T-helper 9 cell (primary cell): Measurements from ENCODE around the gene RIPK1.
"Not testable (repeated sequence)": the region's sequence is repeated elsewhere in the genome, so short reads cannot be mapped to it uniquely, and the experiment has no call there.

Source experiments
- DNase-seq: peaks from one replicate; pipeline ENCODE4 v3.0.0-alpha.2; 2020
- total RNA-seq, 2 donors: gene quantifications; one replicate each; lab custom pipeline; 2026; lab: John Stamatoyannopoulos, UW

The RIPK1 gene
- total RNA-seq: 82.8 to 133 reads per million in 2 donors

GRCh38 chr6:3068329-3069214 lies at the start of gene RIPK1:
Gene RIPK1, plus strand, starts transcription at chr6:3068494. Its CDS starts 8,330 bp downstream, at chr6:3076824.
- peak; percentile 93 for DNase-seq

- DNase-seq: no peak
These were observed 49.2 kb upstream of the RIPK1 start for GRCh38 chr6:3019065-3019464.

- DNase-seq: no peak
These were observed 48.5 kb upstream of the RIPK1 start for GRCh38 chr6:3019749-3020320.

GRCh38 chr6:3020976-3021598 lies 47.2 kb upstream of the RIPK1 start:
- DNase-seq: not testable (repeated sequence)

- DNase-seq: peak; percentile 22
These were observed 45.3 kb upstream of the RIPK1 start for GRCh38 chr6:3022765-3023662.

GRCh38 chr6:3023663-3024483 lies 44.4 kb upstream of the RIPK1 start:
- DNase-seq: peak; percentile 76

GRCh38 chr6:3026791-3027626 lies 41.3 kb upstream of the RIPK1 start:
- DNase-seq: no peak

- not testable (repeated sequence) for DNase-seq
These were observed 40.1 kb upstream of the RIPK1 start for GRCh38 chr6:3028156-3028555.

GRCh38 chr6:3031857-3032640 lies 36.2 kb upstream of the RIPK1 start:
- no peak for DNase-seq

GRCh38 chr6:3032986-3033385 lies 35.3 kb upstream of the RIPK1 start:
- DNase-seq: no peak

- no peak for DNase-seq
These were observed 34.6 kb upstream of the RIPK1 start for GRCh38 chr6:3033652-3034051.

GRCh38 chr6:3035397-3035796 lies 32.9 kb upstream of the RIPK1 start:
- no peak for DNase-seq

- DNase-seq: no peak
These were observed 31.2 kb upstream of the RIPK1 start for GRCh38 chr6:3036861-3037637.

GRCh38 chr6:3037638-3038365 lies 30.5 kb upstream of the RIPK1 start:
- no peak for DNase-seq

GRCh38 chr6:3039384-3039783 lies 28.9 kb upstream of the RIPK1 start:
- no peak for DNase-seq

- no peak for DNase-seq
These were observed 27.1 kb upstream of the RIPK1 start for GRCh38 chr6:3041147-3041546.

GRCh38 chr6:3041606-3042005 lies 26.7 kb upstream of the RIPK1 start:
- no peak for DNase-seq

GRCh38 chr6:3045369-3045768 lies 22.9 kb upstream of the RIPK1 start:
- DNase-seq: no peak
